Measurements from ENCODE around the gene CT45A2.
"Not testable (repeated sequence)": the region's sequence is repeated elsewhere in the genome, so short reads cannot be mapped to it uniquely, and the experiment has no call there.

CT45A2 gene, protein sequence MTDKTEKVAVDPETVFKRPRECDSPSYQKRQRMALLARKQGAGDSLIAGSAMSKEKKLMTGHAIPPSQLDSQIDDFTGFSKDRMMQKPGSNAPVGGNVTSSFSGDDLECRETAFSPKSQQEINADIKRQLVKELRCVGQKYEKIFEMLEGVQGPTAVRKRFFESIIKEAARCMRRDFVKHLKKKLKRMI

DNA sequence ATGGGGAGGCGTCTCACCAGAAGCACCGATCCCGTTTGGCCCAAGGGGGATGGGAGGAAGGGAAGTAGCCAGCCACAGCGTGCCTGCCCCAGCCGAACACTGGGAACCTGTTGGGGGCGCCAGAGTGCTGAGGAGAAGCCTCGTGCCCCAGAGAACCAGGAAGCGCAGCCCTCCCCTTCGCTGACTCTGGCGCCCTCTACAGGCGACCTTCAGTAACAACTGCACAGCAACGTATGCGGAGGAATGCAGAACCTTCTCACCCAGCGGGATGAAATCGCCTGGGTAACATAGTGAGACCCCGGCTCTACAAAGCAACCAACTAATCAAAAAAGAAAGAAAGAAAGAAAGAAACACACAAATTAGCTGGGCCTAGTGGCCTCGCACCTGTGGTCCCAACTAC, at the start of gene CT45A2:
Gene CT45A2 (minus strand): TSS at position 101 of the 400 bp plus-strand sequence. CDS start 3,747 bp downstream, outside the sequence.
- not testable (repeated sequence) for DNase-seq (ENCODE audit: low read depth, low spot score)

DNA sequence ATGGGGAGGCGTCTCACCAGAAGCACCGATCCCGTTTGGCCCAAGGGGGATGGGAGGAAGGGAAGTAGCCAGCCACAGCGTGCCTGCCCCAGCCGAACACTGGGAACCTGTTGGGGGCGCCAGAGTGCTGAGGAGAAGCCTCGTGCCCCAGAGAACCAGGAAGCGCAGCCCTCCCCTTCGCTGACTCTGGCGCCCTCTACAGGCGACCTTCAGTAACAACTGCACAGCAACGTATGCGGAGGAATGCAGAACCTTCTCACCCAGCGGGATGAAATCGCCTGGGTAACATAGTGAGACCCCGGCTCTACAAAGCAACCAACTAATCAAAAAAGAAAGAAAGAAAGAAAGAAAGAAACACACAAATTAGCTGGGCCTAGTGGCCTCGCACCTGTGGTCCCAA, 34.6 kb upstream of the CT45A2 start, which contains the start of gene CT45A8:
Gene CT45A8 (minus strand): TSS at position 101 of the 400 bp plus-strand sequence. CDS start 3,755 bp downstream, outside the sequence.
- DNase-seq (ENCODE audit: low read depth, low spot score) = not testable (repeated sequence)

DNA sequence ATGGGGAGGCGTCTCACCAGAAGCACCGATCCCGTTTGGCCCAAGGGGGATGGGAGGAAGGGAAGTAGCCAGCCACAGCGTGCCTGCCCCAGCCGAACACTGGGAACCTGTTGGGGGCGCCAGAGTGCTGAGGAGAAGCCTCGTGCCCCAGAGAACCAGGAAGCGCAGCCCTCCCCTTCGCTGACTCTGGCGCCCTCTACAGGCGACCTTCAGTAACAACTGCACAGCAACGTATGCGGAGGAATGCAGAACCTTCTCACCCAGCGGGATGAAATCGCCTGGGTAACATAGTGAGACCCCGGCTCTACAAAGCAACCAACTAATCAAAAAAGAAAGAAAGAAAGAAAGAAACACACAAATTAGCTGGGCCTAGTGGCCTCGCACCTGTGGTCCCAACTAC, 17.4 kb upstream of the CT45A2 start, which contains the start of gene CT45A7:
Gene CT45A7 (minus strand): TSS at position 101 of the 400 bp plus-strand sequence. CDS start 3,747 bp downstream, outside the sequence.
- not testable (repeated sequence) for DNase-seq (ENCODE audit: low read depth, low spot score)

DNA sequence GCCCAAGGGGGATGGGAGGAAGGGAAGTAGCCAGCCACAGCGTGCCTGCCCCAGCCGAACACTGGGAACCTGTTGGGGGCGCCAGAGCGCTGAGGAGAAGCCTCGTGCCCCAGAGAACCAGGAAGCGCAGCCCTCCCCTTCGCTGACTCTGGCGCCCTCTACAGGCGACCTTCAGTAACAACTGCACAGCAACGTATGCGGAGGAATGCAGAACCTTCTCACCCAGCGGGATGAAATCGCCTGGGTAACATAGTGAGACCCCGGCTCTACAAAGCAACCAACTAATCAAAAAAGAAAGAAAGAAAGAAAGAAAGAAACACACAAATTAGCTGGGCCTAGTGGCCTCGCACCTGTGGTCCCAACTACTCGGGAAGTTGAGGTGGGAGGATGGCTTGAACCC, 17.1 kb downstream of the CT45A2 start, which contains the start of gene CT45A6:
Gene CT45A6 (minus strand): TSS at position 101 of the 400 bp plus-strand sequence. CDS start 3,794 bp downstream, outside the sequence.
- not testable (repeated sequence) for DNase-seq (ENCODE audit: low read depth, low spot score)

DNA sequence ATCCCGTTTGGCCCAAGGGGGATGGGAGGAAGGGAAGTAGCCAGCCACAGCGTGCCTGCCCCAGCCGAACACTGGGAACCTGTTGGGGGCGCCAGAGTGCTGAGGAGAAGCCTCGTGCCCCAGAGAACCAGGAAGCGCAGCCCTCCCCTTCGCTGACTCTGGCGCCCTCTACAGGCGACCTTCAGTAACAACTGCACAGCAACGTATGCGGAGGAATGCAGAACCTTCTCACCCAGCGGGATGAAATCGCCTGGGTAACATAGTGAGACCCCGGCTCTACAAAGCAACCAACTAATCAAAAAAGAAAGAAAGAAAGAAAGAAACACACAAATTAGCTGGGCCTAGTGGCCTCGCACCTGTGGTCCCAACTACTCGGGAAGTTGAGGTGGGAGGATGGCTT, 34.4 kb downstream of the CT45A2 start, which contains the start of gene CT45A5:
Gene CT45A5 (minus strand): TSS at position 101 of the 400 bp plus-strand sequence. CDS start 3,774 bp downstream, outside the sequence.
- DNase-seq (ENCODE audit: low read depth, low spot score) = not testable (repeated sequence)

DNA sequence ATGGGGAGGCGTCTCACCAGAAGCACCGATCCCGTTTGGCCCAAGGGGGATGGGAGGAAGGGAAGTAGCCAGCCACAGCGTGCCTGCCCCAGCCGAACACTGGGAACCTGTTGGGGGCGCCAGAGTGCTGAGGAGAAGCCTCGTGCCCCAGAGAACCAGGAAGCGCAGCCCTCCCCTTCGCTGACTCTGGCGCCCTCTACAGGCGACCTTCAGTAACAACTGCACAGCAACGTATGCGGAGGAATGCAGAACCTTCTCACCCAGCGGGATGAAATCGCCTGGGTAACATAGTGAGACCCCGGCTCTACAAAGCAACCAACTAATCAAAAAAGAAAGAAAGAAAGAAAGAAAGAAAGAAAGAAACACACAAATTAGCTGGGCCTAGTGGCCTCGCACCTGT, 51.7 kb downstream of the CT45A2 start, which contains the start of gene CT45A3:
Gene CT45A3 (minus strand): TSS at position 101 of the 400 bp plus-strand sequence. CDS start 3,747 bp downstream, outside the sequence.
- not testable (repeated sequence) for DNase-seq (ENCODE audit: low read depth, low spot score)
